SK-N-SH (cell line): ENCODE data around the gene CTTNBP2NL. TPM values are rescaled to one million over a fixed set of nuclear protein-coding genes. Genes with fewer than 3 reads are reported as not detected.

Experiments
- CTCF ChIA-PET: fragments of 300-600, 350-600 bp; formaldehyde crosslinking; extraction: SDS; loops from one replicate; lab custom pipeline; 2021; lab: Yijun Ruan, JAX
- POLR2A ChIA-PET: fragments of 350-600 bp; sonication (Branson Sonifier 250); formaldehyde crosslinking; extraction: SDS; loops from one replicate; lab custom pipeline; 2020; ENCODE audit warnings: antibody characterized with exemption, inconsistent platforms; lab: Yijun Ruan, JAX
- DNase-seq: peaks from one replicate; pipeline ENCODE4 v3.0.0; 2012
- H2AFZ ChIP-seq: fragments of 200-600 bp; sonication (generic); 2 replicates; pipeline ENCODE4 v1.8.1; 2016; ENCODE audit warnings: antibody characterized with exemption, mild to moderate bottlenecking, low read depth
- H3F3A ChIP-seq: fragments of 200-600 bp; sonication (generic); replicated peaks from 2 replicates; pipeline ENCODE3; 2016; ENCODE audit warnings: antibody characterized with exemption, mild to moderate bottlenecking; ENCODE audit not compliant: insufficient read depth
- H3K27ac ChIP-seq, 2 experiments: fragments of 200-500 bp in 1 of 2; fragments of 200-600 bp in 1 of 2; sonication (Bioruptor generic) in 1 of 2; sonication (generic), shearing (Covaris generic) in 1 of 2; 2 replicates each; pipeline versions ENCODE4 v1.5.1 to v1.6.1; 2014 to 2016; ENCODE audit warnings: low read depth in 2 of 2, inconsistent platforms in 1 of 2, low read length in 1 of 2, mild to moderate bottlenecking in 1 of 2, mixed read lengths in 1 of 2
- H3K27me3 ChIP-seq: fragments of 200-600 bp; sonication (generic), shearing (Covaris generic); 2 replicates; pipeline ENCODE4 v1.6.1; 2016; ENCODE audit warnings: mixed run types; ENCODE audit not compliant: insufficient read depth
- H3K36me3 ChIP-seq, 2 experiments: fragments of 200-500 bp in 1 of 2; fragments of 200-600 bp in 1 of 2; sonication (Bioruptor generic) in 1 of 2; sonication (generic) in 1 of 2; replicated peaks in 1 of 2; 2 replicates each; pipeline versions ENCODE3 to v1.5.1; 2014 to 2016; ENCODE audit warnings: low read length in 1 of 2, mild to moderate bottlenecking in 1 of 2; ENCODE audit not compliant: insufficient read depth in 2 of 2, control insufficient read depth in 1 of 2
- H3K4me1 ChIP-seq, 2 experiments: fragments of 200-500 bp in 1 of 2; fragments of 200-600 bp in 1 of 2; sonication (Bioruptor generic) in 1 of 2; sonication (generic), shearing (Covaris generic) in 1 of 2; 2 replicates each; pipeline versions ENCODE4 v1.5.1 to v1.6.1; 2014 to 2016; ENCODE audit warnings: low read depth in 1 of 2, low read length in 1 of 2, mixed run types in 1 of 2; ENCODE audit not compliant: insufficient read depth in 2 of 2, control insufficient read depth in 1 of 2
- H3K4me2 ChIP-seq: fragments of 200-600 bp; sonication (generic), shearing (Covaris generic); 2 replicates; pipeline ENCODE4 v1.6.1; 2017; ENCODE audit warnings: mixed run types
- H3K4me3 ChIP-seq, 2 experiments: fragments of 200-500 bp in 1 of 2; fragments of 200-600 bp in 1 of 2; sonication (Bioruptor generic) in 1 of 2; sonication (generic), shearing (Covaris generic) in 1 of 2; 2 replicates each; pipeline versions ENCODE4 v1.5.1 to v1.8.1; 2014 to 2016; ENCODE audit warnings: low read depth in 2 of 2, inconsistent platforms in 1 of 2, low read length in 1 of 2, mild to moderate bottlenecking in 1 of 2, mixed read lengths in 1 of 2, moderate library complexity in 1 of 2
- H3K79me2 ChIP-seq: fragments of 200-600 bp; sonication (generic); 2 replicates; pipeline ENCODE4 v1.8.1; 2017; ENCODE audit warnings: mild to moderate bottlenecking; ENCODE audit not compliant: insufficient read depth
- H3K9ac ChIP-seq: fragments of 200-600 bp; sonication (generic); 2 replicates; pipeline ENCODE4 v1.6.1; 2017; ENCODE audit warnings: mixed run types
- H3K9me2 ChIP-seq: fragments of 200-600 bp; sonication (generic); 2 replicates; pipeline ENCODE4 v1.6.1; 2017; ENCODE audit warnings: mixed run types
- H3K9me3 ChIP-seq: fragments of 200-600 bp; sonication (generic); 2 replicates; pipeline ENCODE4 v1.6.1; 2017; ENCODE audit warnings: mixed run types, mild to moderate bottlenecking, moderate library complexity
- H4K20me1 ChIP-seq: fragments of 200-600 bp; sonication (generic); 2 replicates; pipeline ENCODE4 v1.6.1; 2017; ENCODE audit warnings: mild to moderate bottlenecking, mixed run types; ENCODE audit not compliant: insufficient read depth
- CHD2 ChIP-seq: fragments of 150-350 bp; IDR thresholded peaks from 2 replicates; pipeline ENCODE4 v1.6.1; 2018; ENCODE audit warnings: low read length; ENCODE audit not compliant: partially characterized antibody
- ELF1 ChIP-seq: IDR thresholded peaks from 2 replicates; pipeline ENCODE4 v1.4.0; 2012
- EP300 ChIP-seq, 2 experiments: IDR thresholded peaks; 2 replicates each; pipeline versions ENCODE4 v1.4.0 to v1.6.1; 2012; ENCODE audit warnings: borderline replicate concordance in 1 of 2, low read depth in 1 of 2, low read length in 1 of 2
- EZH2phosphoT487 ChIP-seq: fragments of 200-600 bp; sonication (generic); IDR thresholded peaks from 2 replicates; pipeline ENCODE4 v1.6.1; 2017; ENCODE audit warnings: low read depth, mixed run types, mild to moderate bottlenecking, antibody characterized with exemption, moderate library complexity, borderline replicate concordance
- FOSL2 ChIP-seq: IDR thresholded peaks from 2 replicates; pipeline ENCODE4 v1.4.0; 2012; ENCODE audit warnings: low read depth, mild to moderate bottlenecking, moderate library complexity, borderline replicate concordance
- FOXM1 ChIP-seq: IDR thresholded peaks from 2 replicates; pipeline ENCODE4 v1.4.0; 2012; ENCODE audit warnings: low read depth, mild to moderate bottlenecking
- GATA2 ChIP-seq: sonication (generic); formaldehyde crosslinking; IDR thresholded peaks from 2 replicates; pipeline ENCODE4 v1.5.0; 2020; ENCODE audit warnings: mild to moderate bottlenecking, missing genetic modification reagents
- NRF1 ChIP-seq: IDR thresholded peaks from 2 replicates; pipeline ENCODE4 v1.6.1; 2012; ENCODE audit warnings: low read depth, mild to moderate bottlenecking, low read length
- POLR2AphosphoS5 ChIP-seq: IDR thresholded peaks from 2 replicates; pipeline ENCODE4 v1.6.1; 2012; ENCODE audit warnings: low read depth, low read length
- SIN3A ChIP-seq: IDR thresholded peaks from 2 replicates; pipeline ENCODE4 v1.6.1; 2012; ENCODE audit warnings: low read depth, mild to moderate bottlenecking, low read length, moderate library complexity, borderline replicate concordance
- TAF1 ChIP-seq: IDR thresholded peaks from 2 replicates; pipeline ENCODE4 v1.6.1; 2012; ENCODE audit warnings: low read depth, mild to moderate bottlenecking, low read length, moderate library complexity, borderline replicate concordance
- WGBS: methylation state at CpG from one replicate; pipeline ENCODE4 v1.1.6; 2017; ENCODE audit warnings: low lambda C conversion rate; 5-methylcytosine and 5-hydroxymethylcytosine counted together
- polyA plus RNA-seq, 3 experiments: library from polyadenylated mRNA; depleted of rRNA; stranded (reverse); fragments of >200 nt; gene quantifications; 2 replicates each; pipeline ENCODE4 v1.2.3, GENCODE V29; 2012
- TF ChIP-seq, protein P1 (sequence below): IDR thresholded peaks from 2 replicates; pipeline ENCODE4 v1.4.0; 2012; ENCODE audit warnings: low read depth
- TF ChIP-seq, protein P2 (sequence below): IDR thresholded peaks from 2 replicates; pipeline ENCODE4; 2012

CTTNBP2NL gene
- polyA plus RNA-seq, 1 of the 3 experiments (the other 2 are of a cell fraction): 4.9 TPM

DNA sequence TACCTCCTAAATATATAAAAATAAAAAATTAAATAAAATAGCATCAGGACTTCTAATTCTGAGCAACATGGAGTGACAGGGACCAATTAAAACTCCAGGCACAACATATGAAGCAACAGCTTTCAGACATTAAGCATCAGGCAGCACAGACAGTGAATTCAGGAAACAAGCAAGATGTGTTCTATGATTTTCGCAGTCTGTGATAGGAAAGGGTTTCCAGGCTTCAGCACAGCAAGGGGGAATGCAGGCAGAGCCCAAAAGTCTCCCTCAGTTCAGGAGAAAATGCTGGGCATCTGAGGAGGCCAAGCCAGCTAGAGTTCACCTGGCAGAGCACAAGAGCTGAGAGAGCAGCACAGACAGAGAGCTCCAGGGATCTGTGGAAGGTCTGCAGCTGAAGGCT, 22.2 kb upstream of the CTTNBP2NL start:
- no peak for DNase-seq
- Histone ChIP-seq H2AFZ (no peak overlapping the region), H3K9me2 (no peaks in the 10 kb centered on the region), H3K9ac (no peak overlapping the region), H3K36me3 (no peaks in the 10 kb centered on the region), H3K79me2 (no peaks in the 10 kb centered on the region), H3F3A (no peaks in the 10 kb centered on the region), H3K27ac (no peak overlapping the region), H3K4me1 (no peaks in the 10 kb centered on the region; a peak in 1 of 4 replicates), H3K4me3 (no peak overlapping the region), H3K4me2 (no peak overlapping the region), H3K27me3 (peaks cover 13% of the 10 kb centered on the region), H3K9me3 (no peaks in the 10 kb centered on the region; the same call in 1 of the 2 replicates), H4K20me1 (no peaks in the 10 kb centered on the region)
- TF ChIP-seq FOSL2 (no peak), FOXM1 (no peak), SIN3A (no peak), TAF1 (no peak), ELF1 (no peak)
- TF ChIP-seq, protein P1, sequence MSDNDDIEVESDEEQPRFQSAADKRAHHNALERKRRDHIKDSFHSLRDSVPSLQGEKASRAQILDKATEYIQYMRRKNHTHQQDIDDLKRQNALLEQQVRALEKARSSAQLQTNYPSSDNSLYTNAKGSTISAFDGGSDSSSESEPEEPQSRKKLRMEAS: no peak
- WGBS: 30% methylated on average over 1 of the region's 1 CpG
- ChIA-PET CTCF (interaction anchor here (0.9 to 6.0 kb wide), 2 partner anchors 16 to 43 kb away, joined by 3 to 110 read pairs; no protein-coding TSS in a partner anchor), POLR2A (no interaction called here)

DNA sequence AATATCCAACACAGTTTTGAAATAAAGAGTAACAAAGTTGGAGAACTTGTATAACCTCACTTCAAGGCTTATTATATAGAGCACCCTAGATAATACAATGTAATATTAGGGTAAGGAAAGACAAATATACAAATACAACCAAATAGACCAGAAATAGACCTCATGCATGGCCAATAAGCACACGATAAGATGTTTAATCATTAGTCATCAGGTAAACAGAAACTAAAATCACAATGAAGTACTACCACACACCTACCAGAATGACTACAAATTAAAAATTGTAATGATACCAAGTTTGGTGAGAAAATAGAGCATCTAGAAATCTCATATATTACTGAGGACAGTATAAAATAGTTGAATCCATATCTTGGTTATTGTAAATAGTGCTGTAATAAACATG, 20.3 kb upstream of the CTTNBP2NL start:
- Histone ChIP-seq H4K20me1 (no peaks in the 10 kb centered on the region), H2AFZ (no peak overlapping the region), H3K4me1 (no peaks in the 10 kb centered on the region), H3K9me2 (no peaks in the 10 kb centered on the region), H3K9ac (no peak overlapping the region), H3K4me2 (no peak overlapping the region), H3F3A (no peaks in the 10 kb centered on the region), H3K79me2 (no peaks in the 10 kb centered on the region), H3K27ac (no peak overlapping the region), H3K9me3 (no peaks in the 10 kb centered on the region; the same call in 1 of the 2 replicates), H3K4me3 (no peak overlapping the region), H3K27me3 (peaks cover 12% of the 10 kb centered on the region; the same call in 1 of the 2 replicates)
- no peak for DNase-seq
- ChIA-PET POLR2A (no interaction called here), CTCF (no interaction called here)
- whole genome bisulfite sequencing: 26% methylated on average over 1 of the region's 1 CpG
- no peak for TF ChIP-seq NRF1
- no peak for TF ChIP-seq EZH2phosphoT487
- TF ChIP-seq GATA2: no peak
- TF ChIP-seq, protein P2, sequence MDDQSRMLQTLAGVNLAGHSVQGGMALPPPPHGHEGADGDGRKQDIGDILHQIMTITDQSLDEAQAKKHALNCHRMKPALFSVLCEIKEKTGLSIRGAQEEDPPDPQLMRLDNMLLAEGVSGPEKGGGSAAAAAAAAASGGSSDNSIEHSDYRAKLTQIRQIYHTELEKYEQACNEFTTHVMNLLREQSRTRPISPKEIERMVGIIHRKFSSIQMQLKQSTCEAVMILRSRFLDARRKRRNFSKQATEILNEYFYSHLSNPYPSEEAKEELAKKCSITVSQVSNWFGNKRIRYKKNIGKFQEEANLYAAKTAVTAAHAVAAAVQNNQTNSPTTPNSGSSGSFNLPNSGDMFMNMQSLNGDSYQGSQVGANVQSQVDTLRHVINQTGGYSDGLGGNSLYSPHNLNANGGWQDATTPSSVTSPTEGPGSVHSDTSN: no peak
- TF ChIP-seq TAF1: no peak
- TF ChIP-seq CHD2: no peak
- TF ChIP-seq, all 33 proteins: peak for 0
- H3K36me3 ChIP-seq: no peaks in the 10 kb centered on the region

DNA sequence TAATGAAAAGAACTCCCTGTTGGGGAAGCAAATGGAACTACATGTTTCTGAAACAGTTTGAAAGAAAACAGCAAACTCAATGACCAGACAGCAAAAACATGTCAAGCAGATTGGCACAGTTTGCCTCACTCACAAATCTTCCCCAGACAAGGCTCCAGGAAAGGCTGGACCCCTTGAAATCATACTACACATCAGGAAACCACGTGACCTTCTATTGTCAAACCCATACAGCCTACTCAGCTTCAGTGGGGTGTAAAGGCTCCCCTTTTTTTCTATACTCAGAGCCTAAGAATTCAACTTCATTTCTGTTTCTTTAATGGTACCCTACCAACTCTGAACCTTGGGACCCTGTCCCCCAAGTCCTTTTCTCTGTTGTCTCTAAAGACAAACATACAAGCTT, 15.7 kb upstream of the CTTNBP2NL start:
- CTCF ChIA-PET: interaction anchor here (1.6 to 4.5 kb wide), 3 partner anchors 10 to 85 kb away, joined by 7 to 36 read pairs (median 15); no protein-coding TSS in a partner anchor
- no peaks in the 10 kb centered on the region for H3K9me2 ChIP-seq
- H2AFZ ChIP-seq: no peak overlapping the region
- no peaks in the 10 kb centered on the region for H4K20me1 ChIP-seq
- no peaks in the 10 kb centered on the region for H3F3A ChIP-seq
- H3K9ac ChIP-seq: no peak overlapping the region
- no peak overlapping the region for H3K4me2 ChIP-seq
- no peak overlapping the region for H3K4me3 ChIP-seq
- POLR2A ChIA-PET: no interaction called here
- no peaks in the 10 kb centered on the region for H3K4me1 ChIP-seq
- no peaks in the 10 kb centered on the region; the same call in 1 of the 2 replicates for H3K9me3 ChIP-seq
- H3K36me3 ChIP-seq: no peaks in the 10 kb centered on the region
- no peaks in the 10 kb centered on the region for H3K79me2 ChIP-seq
- TF ChIP-seq SIN3A: no peak
- no peak for TF ChIP-seq POLR2AphosphoS5
- TF ChIP-seq NRF1: no peak
- no peak for TF ChIP-seq EZH2phosphoT487
- TF ChIP-seq EP300 (IDR thresholded peaks at IDR 0.05; ENCODE audit: borderline replicate concordance in 1 of 2, low read depth in 1 of 2, low read length in 1 of 2): no peak
- DNase-seq: no peak
- no peak overlapping the region for H3K27ac ChIP-seq
- WGBS: 36% methylated on average over 1 of the region's 1 CpG
- H3K27me3 ChIP-seq: peaks cover under 1% of the 10 kb centered on the region; the same call in 1 of the 2 replicates
